ENCODE measurements around the gene TTC7B. TPM values are rescaled to one million over a fixed set of nuclear protein-coding genes. Genes with fewer than 3 reads are reported as not detected.

The TTC7B gene
- total RNA-seq, 1 experiment from 2014 or later, result 40.9 TPM

DNA sequence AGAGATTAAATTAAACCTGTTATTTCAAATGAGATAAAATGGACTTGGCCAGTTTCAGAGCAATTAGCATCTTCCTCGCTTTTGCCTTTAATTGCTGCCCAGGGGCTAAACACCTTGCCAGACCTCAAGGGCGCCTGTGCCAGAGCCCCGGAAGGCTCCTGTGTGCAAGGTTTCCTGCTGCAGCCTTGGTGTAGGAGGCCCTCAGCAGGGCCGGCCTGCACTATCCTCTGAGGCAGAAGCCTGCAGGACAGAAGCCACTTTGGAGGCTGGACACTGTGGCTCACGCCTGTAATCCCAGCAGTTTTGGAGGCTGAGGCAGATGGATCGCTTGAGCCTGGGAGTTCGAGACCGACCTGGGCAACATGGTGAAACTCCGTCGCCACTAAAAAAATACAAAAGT, 269.0 kb downstream of the TTC7B start:
- no TSS peak for BruUV-seq (replicated peaks)
- no peak overlapping the region for H3K4me3 ChIP-seq (ENCODE audit: low read depth in 2 of 2, low read length in 2 of 2)
- DNase-seq (ENCODE audit: low read depth, low spot score) (no peak), ATAC-seq (no peak)
- in situ Hi-C loops (cut with HindIII; ENCODE audit: low pct_unique_long_range_greater_than_20kb, low sequenced_read_pairs) (no loop called here), intact Hi-C loops (cut with micrococcal nuclease; ENCODE audit: unreplicated experiment) (no loop called here)
- no peaks in the 10 kb centered on the region for H3K9me3 ChIP-seq (ENCODE audit: control insufficient read depth, insufficient read depth, low read depth, low read length)
- ChIA-PET POLR2A (no interaction called here), CTCF (no interaction called here)
- H3K27ac ChIP-seq (ENCODE audit: low read length), result no peak overlapping the region
- TF ChIP-seq, protein P1, sequence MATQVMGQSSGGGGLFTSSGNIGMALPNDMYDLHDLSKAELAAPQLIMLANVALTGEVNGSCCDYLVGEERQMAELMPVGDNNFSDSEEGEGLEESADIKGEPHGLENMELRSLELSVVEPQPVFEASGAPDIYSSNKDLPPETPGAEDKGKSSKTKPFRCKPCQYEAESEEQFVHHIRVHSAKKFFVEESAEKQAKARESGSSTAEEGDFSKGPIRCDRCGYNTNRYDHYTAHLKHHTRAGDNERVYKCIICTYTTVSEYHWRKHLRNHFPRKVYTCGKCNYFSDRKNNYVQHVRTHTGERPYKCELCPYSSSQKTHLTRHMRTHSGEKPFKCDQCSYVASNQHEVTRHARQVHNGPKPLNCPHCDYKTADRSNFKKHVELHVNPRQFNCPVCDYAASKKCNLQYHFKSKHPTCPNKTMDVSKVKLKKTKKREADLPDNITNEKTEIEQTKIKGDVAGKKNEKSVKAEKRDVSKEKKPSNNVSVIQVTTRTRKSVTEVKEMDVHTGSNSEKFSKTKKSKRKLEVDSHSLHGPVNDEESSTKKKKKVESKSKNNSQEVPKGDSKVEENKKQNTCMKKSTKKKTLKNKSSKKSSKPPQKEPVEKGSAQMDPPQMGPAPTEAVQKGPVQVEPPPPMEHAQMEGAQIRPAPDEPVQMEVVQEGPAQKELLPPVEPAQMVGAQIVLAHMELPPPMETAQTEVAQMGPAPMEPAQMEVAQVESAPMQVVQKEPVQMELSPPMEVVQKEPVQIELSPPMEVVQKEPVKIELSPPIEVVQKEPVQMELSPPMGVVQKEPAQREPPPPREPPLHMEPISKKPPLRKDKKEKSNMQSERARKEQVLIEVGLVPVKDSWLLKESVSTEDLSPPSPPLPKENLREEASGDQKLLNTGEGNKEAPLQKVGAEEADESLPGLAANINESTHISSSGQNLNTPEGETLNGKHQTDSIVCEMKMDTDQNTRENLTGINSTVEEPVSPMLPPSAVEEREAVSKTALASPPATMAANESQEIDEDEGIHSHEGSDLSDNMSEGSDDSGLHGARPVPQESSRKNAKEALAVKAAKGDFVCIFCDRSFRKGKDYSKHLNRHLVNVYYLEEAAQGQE (IDR thresholded peaks at IDR 0.05; ENCODE audit: insufficient read depth in 1 of 2, low read depth in 2 of 2, low read length in 1 of 2), result no peak
- no peaks in the 10 kb centered on the region for H3K27me3 ChIP-seq (ENCODE audit: control insufficient read depth, insufficient read depth, low read length)
- no peaks in the 10 kb centered on the region for H3K4me1 ChIP-seq (ENCODE audit: control insufficient read depth, insufficient read depth, low read length)
- H3K36me3 ChIP-seq (ENCODE audit: control insufficient read depth, insufficient read depth, low read length), result no peaks in the 10 kb centered on the region

GRCh38 chr14:90546767-90547166, 269.5 kb downstream of the TTC7B start:
- Histone ChIP-seq H3K27ac (ENCODE audit: low read length) (no peak overlapping the region), H3K9me3 (ENCODE audit: control insufficient read depth, insufficient read depth, low read depth, low read length) (no peaks in the 10 kb centered on the region), H3K4me1 (ENCODE audit: control insufficient read depth, insufficient read depth, low read length) (no peaks in the 10 kb centered on the region), H3K4me3 (ENCODE audit: low read depth in 2 of 2, low read length in 2 of 2) (no peak overlapping the region), H3K27me3 (ENCODE audit: control insufficient read depth, insufficient read depth, low read length) (no peaks in the 10 kb centered on the region), H3K36me3 (ENCODE audit: control insufficient read depth, insufficient read depth, low read length) (no peaks in the 10 kb centered on the region)
- ChIA-PET CTCF (no interaction called here), POLR2A (no interaction called here)
- DNase-seq (ENCODE audit: low read depth, low spot score) (no peak), ATAC-seq (no peak)
- intact Hi-C loops (cut with micrococcal nuclease; ENCODE audit: unreplicated experiment), result no loop called here
- TF ChIP-seq POLR2AphosphoS5 (IDR thresholded peaks at IDR 0.05; ENCODE audit: low read depth, low read length) (no peak), SIN3A (IDR thresholded peaks at IDR 0.05; ENCODE audit: borderline replicate concordance, insufficient read depth, low read depth, low read length) (no peak), TCF7L2 (IDR thresholded peaks at IDR 0.05; ENCODE audit: low read depth, low read length) (no peak)
- TF ChIP-seq, protein P2, sequence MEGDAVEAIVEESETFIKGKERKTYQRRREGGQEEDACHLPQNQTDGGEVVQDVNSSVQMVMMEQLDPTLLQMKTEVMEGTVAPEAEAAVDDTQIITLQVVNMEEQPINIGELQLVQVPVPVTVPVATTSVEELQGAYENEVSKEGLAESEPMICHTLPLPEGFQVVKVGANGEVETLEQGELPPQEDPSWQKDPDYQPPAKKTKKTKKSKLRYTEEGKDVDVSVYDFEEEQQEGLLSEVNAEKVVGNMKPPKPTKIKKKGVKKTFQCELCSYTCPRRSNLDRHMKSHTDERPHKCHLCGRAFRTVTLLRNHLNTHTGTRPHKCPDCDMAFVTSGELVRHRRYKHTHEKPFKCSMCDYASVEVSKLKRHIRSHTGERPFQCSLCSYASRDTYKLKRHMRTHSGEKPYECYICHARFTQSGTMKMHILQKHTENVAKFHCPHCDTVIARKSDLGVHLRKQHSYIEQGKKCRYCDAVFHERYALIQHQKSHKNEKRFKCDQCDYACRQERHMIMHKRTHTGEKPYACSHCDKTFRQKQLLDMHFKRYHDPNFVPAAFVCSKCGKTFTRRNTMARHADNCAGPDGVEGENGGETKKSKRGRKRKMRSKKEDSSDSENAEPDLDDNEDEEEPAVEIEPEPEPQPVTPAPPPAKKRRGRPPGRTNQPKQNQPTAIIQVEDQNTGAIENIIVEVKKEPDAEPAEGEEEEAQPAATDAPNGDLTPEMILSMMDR (IDR thresholded peaks at IDR 0.05), result no peak
- TF ChIP-seq, protein P1 (IDR thresholded peaks at IDR 0.05; ENCODE audit: insufficient read depth in 1 of 2, low read depth in 2 of 2, low read length in 1 of 2), result no peak
- no TSS peak for BruUV-seq (replicated peaks)
- in situ Hi-C loops (cut with HindIII; ENCODE audit: low pct_unique_long_range_greater_than_20kb, low sequenced_read_pairs), result no loop called here
